RCC 7860 (cell line): Measurements from ENCODE around the gene ACYP2.
"Not testable (repeated sequence)": the region's sequence is repeated elsewhere in the genome, so short reads cannot be mapped to it uniquely, and the experiment has no call there.

Source experiments
- DNase-seq: peaks from one replicate; pipeline ENCODE4 v3.0.0-alpha.2; 2015; ENCODE audit warnings: low spot score
- FAIRE-seq: peaks from 2 replicates; lab custom pipeline; 2012; peaks lifted over from hg19 to GRCh38; lab: Jason Lieb, UNC

The ACYP2 gene

GRCh38 chr2:54308782-54309181 is 193.4 kb downstream of the ACYP2 start:
- DNase-seq (no peak), FAIRE-seq (no peak)

DNA sequence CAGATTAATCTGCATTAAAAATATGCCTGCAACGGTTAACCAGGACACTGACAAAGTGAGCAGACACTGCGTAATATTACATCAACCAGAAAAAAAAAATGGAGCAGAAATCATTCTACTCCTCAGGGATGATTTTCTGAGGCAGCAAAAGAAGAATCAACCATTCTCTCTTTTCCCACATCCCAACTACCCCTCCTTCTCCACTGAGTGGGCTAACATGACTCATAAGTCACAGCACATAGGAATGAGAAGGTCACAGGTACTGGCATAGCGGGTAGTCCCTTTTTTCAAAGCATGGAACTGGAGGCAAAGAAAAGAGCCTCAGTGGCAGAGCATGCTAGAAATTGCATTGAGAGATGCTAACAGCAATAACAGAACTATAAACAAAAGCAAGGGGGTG is 194.9 kb downstream of the ACYP2 start:
- peak; percentile 75 for FAIRE-seq
- peak; percentile 32 for DNase-seq

DNA sequence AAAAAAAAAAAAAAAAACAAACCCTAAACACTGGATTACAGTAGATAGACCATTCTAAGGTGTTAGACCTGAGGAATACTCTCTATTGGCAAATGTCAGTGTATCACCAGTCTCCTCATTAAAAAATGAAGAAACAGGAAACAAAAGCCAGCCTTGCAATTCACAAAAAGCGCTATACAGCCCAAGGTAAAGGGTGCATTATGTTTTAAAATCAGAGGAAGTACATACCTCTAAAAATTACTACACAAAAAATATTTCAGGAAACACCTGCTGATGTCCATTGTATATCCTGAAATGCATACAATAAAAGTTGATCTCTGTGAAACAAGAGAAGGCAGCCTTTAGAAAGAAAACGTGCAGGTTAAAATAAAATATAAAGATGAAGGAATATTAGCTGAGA is 195.5 kb downstream of the ACYP2 start:
- FAIRE-seq (no peak), DNase-seq (no peak)

DNA sequence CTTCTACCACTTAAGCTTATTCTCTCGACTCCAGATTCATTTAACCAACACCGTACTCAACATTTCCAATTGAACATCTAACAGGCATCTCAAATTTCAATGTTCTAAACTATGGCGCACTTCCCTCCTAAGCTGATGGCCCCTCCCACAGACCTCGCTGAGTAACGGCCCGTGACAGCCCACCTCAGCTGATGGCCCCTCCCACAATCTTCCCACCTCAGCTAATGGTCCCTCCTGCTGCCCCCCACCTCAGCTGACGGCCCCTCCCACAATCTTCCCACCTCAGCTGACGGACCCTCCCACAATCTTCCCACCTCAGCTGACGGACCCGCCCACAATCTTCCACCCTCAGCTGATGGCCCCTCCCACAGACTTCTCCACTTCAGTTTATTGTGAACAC is 197.7 kb downstream of the ACYP2 start:
- FAIRE-seq (no peak), DNase-seq (no peak)

- DNase-seq (no peak), FAIRE-seq (no peak)
These were observed 202.6 kb downstream of the ACYP2 start for GRCh38 chr2:54317973-54318372.

GRCh38 chr2:54318821-54319220 is 203.4 kb downstream of the ACYP2 start:
- DNase-seq (no peak), FAIRE-seq (no peak)

GRCh38 chr2:54321047-54321446 is 205.6 kb downstream of the ACYP2 start:
- DNase-seq (no peak), FAIRE-seq (no peak)

DNA sequence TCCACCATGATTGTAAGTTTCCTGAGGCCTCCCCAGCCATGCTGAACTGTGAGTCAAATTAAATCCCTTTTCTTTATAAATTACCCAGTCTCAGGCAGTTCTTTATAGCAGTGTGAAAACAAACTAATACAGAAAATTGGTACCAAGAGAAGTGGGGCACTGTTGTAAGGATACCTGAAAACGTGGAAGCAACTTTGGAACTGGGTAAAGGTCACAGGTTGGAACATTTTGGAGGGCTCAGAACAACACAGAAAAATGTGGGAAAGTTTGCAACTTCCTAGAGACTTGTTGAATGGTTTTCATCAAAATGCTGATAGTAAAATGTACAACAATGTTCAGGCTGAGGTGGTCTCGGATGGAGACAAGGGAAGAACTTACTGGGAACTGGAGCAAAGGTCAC is 209.1 kb downstream of the ACYP2 start:
- DNase-seq, FAIRE-seq: not testable (repeated sequence)

GRCh38 chr2:54325148-54325547 is 209.7 kb downstream of the ACYP2 start:
- no peak for FAIRE-seq
- DNase-seq, result no peak

DNA sequence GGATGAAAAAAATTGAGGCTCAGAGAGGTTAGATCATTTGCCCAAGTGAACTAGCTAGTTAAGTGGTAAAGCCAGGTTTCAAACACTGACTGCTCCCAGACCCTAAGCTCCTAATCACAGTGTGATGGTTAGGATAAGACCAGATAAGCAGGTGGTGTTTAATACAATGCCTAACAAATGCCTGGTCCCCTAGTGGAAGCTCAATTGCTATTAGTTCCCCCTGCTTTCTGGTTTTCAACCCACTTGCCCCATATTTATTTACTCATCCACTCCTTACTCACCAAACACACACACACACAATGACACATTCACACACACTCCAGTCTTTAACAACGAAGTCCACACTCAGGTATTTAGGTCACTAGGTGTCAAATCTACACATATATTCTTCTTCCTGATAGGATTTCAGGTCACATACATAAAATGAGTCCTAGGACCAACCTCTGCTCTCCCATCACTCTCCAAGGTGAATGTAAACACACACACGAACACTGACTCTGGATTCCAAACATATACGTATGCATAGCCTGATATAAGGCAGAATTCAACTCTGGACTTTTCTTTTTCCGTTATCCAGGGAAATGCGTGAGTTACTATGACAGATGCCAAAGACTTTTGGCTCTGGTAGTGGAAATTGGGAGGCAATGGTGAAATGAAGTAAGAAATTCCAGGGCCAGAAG is 214.2 kb downstream of the ACYP2 start:
- FAIRE-seq, result no peak
- DNase-seq, result no peak

GRCh38 chr2:54330162-54330925 is 214.9 kb downstream of the ACYP2 start:
- FAIRE-seq (peak; percentile 78), DNase-seq (peak; percentile 92)

DNA sequence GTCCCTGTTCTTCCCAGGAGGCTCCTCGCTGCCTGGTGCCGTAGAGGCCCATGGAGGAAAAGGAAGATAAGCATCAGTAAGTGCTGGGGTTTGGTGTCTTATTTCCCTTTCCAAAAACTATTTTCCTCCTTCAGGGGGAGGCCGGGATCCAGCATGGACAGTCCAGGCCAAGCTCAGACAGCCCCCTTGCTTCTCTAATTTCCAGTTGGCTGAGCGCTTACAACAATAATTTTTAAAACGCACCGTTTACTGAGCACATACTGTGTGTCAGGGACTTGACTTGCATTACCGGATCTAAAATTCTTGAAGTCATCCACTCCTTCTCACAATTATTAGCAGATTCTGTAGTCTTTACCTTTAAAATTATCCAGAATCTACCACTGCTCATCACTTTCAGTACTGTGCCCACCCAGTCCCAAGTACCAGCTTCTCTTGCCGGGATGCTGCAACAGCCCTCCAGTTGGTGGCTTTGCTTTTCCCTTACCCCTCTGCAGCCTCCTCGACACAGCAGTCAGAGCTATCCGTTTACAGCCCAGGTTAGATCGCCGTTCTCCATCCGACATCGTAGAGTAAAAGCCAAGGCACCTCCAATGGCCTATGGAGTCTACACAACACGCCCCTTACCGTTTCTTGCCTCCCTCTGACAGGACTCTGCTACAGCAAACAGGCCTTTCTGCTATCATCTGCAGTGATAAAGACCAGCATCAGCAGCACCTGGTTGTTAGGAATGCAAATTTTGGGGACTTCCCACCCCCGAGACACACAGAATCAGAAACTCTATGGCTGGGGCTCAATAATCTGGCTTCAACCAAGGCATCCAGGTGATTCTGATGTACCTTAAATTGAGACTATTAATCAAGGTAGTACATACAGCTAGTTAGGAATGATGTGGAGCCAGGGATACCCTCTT is 215.8 kb downstream of the ACYP2 start:
- DNase-seq, result no peak
- no peak for FAIRE-seq

DNA sequence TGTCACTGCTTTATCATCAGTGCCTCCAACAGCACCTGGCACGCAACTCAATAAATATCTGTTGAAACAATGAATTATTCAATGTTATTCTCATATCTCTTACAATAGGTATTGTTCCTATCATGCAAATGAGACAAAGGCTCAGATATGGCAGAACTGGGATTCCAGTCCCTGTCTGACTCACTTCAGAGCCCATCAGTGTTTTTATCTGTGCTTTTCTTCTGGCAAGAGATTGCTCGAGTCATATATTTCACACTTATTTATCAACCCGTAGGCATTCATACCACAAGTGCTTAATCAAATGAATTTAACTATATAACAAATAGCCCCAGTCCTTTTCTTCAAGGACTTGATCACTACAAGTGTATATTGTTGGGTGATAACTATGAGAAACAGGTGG is 217.0 kb downstream of the ACYP2 start:
- DNase-seq, result no peak
- FAIRE-seq, result no peak

GRCh38 chr2:54336136-54336976 is 220.9 kb downstream of the ACYP2 start:
- DNase-seq (no peak), FAIRE-seq (no peak)

DNA sequence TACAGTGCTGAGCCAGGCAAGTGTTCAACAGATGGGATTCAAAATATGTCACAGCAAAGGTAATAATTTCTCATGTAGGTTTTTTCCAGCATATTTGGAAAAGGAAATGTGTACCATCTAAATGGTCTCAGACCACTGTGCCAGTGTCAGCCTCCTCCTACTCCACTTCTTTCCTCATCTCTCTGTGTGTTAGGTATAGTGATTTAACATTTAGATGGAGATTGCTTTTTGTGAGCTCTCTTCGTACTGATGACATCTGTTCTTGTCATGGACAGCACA is 221.5 kb downstream of the ACYP2 start:
- DNase-seq (no peak), FAIRE-seq (no peak)

GRCh38 chr2:54341656-54342055 is 226.2 kb downstream of the ACYP2 start:
- DNase-seq (no peak), FAIRE-seq (no peak)

- FAIRE-seq, result no peak
- no peak for DNase-seq
These were observed 227.2 kb downstream of the ACYP2 start for GRCh38 chr2:54342603-54343002.

DNA sequence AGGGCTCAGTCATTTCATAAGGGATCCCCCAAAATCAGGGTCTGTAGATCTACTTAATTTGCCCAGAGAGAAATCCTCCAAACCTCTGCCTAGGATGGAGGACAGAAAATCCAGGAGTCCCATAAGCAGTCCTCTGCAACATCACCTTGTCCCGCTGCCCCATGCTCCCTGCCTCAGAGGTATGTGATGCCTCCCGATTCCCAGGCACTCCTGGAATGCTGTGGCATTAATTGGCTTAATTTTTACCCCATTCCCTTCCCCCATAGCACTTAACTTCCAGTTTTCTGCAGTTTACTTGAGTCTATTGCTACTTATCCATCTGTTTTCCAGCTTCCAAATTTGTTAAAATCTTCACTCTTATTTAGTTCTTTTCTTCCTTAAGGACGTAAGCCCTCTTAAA is 232.2 kb downstream of the ACYP2 start:
- no peak for FAIRE-seq
- no peak for DNase-seq

DNA sequence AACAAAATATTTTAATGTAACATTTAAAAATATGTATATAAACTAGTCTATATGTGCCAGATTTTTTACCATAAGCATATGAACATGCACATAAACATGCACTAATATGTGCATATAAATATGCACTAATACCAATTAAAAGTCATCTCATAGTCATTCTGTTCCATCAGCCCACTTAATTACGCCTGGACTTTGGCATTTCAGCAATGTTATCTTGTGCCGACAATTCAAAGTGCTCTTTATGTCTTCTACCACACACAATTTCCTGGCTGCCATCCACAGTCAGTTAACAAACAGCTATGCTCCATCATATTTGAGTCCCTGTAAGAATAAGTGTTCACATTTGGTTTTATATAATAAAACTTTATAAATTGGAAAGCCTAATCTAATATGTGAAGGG is 233.2 kb downstream of the ACYP2 start:
- DNase-seq (no peak), FAIRE-seq (peak; percentile 52)

DNA sequence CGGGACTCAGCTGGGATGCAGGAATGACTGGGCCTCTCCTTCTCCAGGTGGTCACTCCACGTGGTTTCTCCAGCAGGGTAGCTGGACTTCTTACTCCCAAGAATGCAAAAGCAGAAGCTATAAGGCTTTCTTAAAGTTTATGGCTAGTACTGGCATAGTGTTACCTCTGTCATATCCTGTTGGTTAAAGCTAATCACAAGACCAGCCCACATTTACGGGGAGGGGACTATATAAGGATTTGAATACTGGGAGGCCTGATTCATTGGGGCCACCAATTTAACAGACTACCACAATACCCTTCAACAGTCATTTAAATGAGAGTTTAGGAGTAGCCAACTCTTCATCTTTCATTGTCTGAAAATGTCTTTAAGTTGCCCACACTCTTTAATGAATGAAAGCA is 235.0 kb downstream of the ACYP2 start:
- DNase-seq (no peak), FAIRE-seq (no peak)

DNA sequence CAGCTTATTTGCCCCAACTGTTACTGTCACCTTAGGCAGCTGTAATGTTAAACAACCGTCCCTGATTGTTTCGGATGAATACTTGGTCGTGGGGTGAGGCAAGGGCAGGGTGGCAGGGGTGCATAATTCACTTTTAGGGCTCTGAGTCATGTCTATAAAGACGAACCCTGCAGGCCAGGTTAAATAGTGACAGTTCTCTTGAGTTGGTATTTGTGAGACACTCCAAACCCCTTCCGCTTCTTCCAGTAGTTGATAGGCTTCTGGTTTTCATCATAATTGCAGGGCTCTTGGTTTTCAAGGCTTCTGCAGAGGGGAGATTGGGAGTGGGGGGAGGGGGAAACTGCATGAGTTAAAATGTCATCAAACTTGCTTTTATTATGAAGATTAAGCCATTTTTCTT is 237.8 kb downstream of the ACYP2 start:
- no peak for FAIRE-seq

More for the DNA sequence above, 237.8 kb downstream of the ACYP2 start:
- DNase-seq, result no peak
